GM21447 (cell line): ENCODE measurements around the gene ABHD6.
"Not testable (repeated sequence)": the region's sequence is repeated elsewhere in the genome, so short reads cannot be mapped to it uniquely, and the experiment has no call there.

ENCODE experiments used
- ATAC-seq: cut with Tn5 transposase; IDR thresholded peaks from one replicate; pipeline ENCODE4 v1.9.1; 2021; ENCODE audit not compliant: unreplicated experiment

Gene ABHD6

DNA sequence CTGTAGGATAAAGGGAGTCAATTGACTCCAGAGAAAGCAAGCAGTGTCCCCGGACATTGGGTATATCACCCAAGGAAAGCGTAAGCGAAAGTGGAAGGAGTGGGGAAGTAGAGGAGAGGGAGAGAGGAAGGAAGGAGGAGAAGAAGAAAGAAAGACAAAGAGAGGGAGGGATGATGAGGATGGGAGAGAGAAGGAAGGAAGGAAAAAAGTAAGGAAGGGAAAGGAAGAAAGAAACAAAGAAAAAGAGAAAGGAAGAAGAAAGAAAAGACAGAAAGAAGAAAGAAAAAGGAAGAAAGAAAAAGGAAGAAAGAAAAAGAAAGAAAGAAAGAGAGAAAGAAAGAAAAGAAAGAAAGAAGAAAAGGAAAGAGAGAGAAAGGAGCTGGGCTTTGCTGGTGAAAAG is 27.7 kb upstream of the ABHD6 start:
- no peak for ATAC-seq

DNA sequence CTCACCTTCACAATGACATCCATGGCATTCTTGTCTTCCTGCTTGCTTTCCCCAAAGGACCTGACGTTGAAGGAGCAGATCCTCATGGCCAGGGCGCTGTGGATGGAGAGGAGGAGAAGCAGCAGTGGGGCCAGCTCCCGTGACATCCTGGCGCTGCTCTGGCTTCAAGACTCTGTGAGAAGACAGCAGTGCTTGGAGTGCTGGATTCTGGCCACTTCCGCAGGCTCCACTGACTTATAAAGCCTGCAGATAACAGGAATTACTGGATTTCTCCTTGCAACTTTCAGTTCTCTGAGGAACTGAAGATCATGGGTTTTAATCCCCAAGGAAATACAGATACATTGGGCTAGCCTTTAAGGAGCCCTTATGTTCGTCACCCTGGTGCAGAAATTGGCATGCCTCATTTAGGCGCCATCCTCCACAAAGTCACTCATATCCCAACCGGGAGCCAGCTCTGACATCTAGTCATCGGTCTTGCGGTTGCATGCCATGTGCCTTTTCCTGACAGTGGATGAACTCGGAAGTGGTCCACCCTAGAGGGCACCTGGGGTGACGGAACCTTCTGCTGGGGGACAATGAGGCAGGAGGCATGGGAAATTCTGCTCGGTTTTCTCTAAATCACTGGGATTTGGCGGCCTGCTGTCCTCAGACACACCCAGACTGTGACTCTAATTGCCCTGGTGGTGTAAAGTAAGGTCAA is 26.7 kb upstream of the ABHD6 start, which contains the start of gene DNASE1L3:
DNASE1L3 (minus strand) TSS at position 212 of the 700 bp plus-strand sequence; CDS start at position 146, 66 bp downstream.
- no peak for ATAC-seq

DNA sequence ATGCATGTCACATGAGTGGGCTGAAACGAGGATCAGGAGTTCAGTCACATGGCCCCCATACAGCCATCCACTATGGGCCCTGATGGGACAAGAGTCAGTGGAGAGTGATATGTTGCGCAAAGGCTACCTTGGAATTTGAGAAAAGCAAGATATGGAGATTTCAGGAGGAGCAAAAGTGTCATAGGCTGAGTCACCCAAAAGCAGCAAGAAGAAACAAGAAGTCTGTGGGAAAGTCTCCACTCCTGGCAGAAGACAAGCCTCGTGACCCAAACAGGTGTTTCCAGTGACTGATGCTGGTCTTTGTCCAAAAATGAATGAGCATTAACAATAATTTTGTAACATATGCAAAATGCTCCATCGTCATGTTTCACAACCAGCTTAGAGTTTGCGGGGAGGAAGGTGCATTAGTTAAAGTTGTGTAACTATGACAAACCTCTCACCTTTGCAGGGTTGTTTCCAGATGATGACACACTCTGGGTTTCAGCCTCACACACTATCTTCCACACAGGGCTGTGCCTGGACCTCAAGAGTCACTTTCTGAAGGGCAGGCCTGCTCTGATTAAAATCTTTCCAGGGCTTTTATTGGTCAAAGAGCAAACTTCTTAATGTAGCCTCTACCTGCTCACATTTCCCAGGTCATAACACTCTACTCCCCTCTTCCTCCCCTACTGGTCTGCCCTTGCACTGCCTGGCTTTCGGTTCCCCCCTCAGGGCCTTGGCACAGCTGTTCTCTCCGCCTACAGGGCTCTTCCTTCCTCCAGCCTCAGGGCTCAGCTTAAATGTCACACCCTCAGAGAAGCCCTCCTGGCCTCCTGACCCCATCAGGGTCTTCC is 22.9 kb upstream of the ABHD6 start:
- peak; percentile 80 for ATAC-seq

DNA sequence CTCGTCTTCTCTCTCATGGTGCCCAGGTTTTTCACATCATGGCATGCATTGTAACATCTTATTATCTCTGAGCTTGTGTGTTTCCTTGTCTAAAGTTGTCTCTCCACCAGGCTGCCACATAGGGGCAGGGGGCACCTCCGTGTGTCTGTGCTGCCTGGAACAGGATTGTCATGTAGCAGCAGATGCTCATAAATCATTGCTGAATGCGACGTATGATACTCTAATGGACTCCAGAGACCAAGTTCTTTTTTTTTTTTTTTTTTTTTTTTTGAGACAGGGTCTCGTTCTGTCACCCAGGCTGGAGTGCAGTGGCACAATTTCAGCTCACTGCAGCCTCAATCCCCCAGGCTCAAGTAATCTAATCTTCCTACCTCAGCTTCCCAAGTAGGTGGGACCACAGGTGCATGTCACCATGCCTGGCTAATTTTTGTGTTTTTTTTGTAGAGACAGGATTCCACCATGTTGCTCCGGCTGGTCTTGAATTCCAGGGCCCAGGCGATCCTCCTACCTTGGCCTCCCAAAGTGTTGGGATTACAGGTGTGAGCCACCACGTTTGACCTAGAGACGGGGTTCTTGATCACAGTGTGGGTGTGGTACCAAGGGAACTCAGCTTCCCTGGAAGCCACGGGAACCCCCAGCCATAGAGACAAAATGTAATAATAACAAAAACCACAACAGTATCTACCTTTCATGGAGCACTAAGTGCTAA is 22.1 kb upstream of the ABHD6 start:
- ATAC-seq, result peak; percentile 5

DNA sequence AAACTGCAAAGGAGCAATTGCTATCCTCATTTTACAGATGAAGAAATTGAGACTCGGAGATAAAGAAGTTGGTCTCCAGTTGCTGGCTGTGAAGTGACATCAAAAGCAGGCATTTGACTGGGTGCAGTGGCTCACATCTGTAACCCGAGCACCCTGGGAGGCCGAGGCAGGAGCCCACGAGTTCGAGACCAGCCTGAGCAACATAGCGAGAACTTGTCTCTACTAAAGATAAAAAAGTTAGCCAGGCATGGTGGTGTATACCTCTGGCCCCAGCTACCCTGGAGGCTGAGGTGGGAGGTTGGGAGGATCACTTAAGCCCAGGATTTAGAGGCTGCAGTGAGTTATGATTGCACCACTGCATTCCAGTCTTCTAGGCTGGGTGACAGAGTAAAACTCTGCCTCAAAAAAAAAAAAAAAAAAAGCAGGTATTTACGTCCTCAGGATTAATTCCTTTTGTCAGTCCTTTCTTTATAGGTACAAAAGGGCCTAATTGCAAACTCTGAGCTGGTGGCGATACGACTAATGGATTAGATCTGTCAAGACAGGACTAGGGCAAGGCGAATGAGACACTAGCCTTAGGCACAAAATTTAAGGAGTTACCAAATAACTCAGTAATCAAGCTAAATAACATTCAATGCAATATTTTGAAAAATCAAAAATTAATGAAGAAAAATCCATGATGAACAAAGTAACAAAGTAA is 20.9 kb upstream of the ABHD6 start:
- no peak for ATAC-seq

DNA sequence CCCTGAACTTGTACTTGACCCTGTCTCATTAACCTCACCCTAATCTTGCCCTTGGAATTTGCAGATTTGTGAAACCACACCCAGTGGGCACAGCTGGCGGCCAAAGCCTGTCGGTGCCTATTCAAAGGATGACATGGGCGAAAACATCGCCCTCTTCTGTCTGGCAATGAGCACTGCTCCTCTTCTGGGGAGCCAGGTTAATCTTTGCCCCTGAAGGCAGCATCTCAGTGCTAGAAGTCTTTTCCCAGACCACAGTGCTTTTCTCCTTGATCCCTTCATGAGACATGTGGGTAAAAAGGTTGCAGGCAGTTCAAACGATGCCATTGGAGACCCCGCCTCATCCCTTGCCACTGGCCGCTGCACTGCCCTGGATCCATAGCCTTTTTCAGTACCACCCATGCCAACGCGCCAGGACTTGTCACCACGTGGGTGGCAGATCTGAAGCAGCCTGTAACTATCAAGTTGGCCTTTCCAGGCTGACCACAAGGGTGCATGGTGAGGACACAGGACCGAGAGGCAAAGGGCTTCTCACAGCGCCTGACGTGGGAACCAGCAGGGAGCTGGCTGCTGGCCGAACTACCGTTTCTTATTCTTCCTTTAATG is 20.3 kb upstream of the ABHD6 start:
- ATAC-seq, result no peak

DNA sequence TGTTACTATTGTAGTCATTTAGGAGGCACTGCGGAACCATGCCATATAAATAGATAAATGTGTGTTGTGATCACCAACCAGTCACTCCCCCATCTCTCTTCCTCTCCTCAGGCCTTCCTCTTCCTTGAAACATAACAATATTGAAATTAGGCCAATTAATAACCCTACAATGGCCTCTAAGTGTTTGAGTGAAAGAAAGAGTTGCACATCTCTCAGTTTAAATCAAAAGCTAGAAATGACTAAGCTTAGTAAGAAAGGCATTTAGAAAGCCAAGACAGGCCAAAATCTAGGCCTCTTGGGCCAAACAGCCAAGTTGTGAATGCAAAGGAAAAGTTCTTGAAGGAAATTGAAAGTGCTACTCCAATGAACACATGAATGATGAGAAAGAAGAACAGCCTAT is 18.7 kb upstream of the ABHD6 start:
- no peak for ATAC-seq

DNA sequence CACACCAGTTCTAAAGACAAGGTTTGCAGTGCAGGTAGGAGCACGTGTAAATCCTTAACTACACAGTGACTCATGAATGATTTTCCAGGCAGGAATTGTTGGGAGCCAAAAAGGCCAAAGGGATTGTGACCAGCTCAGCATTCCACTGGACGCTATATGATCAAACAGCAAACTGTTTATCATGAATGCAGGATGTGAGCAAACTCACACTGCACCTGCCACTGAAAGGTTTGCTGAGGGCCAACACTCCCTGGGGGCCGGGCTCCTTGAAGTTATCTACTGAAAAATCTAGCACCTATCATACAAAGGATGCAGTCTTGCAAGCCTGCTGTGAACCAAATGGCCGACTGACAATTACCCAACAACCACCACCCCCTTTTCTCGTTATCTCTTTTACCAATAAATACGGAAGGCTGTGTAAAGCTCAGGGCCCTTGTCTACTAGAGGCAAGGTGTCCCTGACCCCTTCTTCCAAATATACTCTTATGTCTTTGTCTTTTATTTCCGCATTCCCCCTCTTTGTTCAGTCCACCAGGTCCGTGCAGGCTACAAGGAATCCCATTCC is 15.3 kb upstream of the ABHD6 start:
- no peak for ATAC-seq

DNA sequence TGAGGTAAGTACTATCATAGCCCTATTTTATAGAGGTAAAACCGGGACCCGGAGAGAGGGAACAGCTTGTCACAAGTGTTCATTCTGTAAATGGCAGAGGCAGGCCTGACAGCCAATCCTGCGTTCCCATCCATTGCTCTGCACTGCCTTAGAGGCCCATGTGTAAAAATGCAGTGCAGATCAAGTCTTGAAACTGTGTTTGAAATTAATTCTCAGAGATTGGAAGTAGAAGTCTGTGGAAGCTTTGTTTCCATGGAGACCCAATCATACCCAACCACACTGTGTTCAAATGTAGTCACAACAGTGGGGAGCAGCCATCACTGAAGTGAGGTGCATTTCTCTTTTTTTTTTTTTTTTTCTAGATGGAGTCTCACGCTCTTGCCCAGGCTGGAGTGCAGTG is 13.7 kb upstream of the ABHD6 start:
- no peak for ATAC-seq

DNA sequence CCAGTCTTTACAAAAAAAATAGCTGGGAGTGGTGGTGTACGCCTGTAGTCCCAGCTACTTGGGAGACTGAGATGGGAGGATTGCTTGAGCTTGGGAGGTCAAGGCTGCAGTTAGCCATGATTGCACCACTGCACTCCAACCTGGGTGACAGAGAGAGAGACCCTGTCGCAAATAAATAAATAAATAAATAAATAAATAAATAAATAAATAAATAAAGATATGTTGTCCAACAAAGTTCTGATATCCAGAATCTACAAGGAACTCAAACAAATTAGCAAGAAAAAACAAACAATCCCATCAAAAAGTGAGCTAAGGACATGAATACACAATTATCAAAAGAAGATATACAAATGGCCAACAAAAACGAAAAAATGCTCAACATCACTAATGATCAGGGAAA is 9.7 kb upstream of the ABHD6 start:
- ATAC-seq, result not testable (repeated sequence)

DNA sequence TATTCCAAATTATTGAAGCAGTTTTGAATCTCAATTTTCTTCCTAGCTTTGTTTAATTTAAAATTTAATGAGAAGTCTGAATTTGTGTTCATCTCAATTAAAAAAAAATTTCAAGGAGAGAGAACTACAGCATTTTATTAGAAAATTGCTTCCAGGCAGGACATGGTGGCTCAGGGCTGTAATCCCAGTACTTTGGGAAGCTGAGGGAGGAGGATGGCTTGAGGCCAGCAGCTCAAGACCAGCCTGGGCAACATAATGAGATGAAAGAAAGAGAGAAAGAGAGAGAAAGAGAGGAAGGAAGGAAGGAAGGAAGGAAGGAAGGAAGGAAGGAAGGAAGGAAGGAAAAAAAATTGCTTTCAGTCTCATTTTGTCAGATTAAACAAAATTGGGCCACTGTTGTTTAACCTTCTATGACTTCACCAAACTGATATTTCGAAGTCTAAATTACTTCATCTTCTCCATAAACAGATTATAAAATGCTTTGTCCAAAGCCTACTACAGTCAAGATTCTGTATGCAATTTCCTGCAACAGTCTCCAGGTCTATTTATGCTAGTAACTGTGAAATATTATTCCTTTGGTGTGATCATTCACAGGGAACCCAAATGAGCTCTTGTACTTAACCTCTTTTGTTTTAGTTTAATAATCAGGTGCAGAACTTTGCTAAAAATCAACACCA is 6.6 kb upstream of the ABHD6 start:
- ATAC-seq, result no peak

DNA sequence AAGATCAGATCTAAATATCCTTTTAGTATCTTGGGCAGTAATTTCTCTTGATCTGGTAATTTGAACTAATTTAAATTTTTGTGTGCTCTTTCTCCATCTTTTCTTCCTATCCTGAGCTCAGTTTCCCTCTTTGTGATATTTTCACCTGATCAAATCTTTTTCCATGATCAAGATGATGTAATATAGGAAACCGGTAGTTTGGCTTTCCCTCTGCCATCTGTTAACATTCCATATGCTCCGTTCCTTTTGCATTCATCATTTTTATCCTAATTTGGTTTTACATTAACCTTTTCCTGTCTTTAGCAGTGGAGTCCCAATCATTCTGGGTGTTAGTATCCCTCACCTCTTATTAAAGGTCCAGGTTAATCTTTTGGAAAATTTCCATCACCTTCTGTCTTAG is 5.9 kb upstream of the ABHD6 start:
- ATAC-seq, result no peak

DNA sequence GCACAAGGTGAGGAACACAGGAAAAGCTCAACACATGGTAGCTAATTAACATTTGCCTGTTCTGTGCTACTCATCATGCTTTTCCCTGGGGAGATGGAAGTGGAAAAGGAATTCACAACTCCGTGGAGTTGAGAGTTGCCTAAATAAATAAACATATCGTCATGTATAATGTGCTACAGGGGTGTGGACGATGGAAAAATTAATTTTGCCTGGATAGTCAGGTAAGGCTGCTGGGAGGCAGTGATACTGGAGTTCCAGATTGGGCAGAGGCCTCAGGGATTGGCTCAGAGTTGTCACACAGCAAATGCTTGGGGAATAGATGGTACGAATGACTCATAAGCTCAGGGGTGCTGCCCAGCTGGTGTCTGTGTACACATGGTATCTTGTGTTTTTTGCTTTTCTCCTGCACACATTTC is 3.1 kb upstream of the ABHD6 start:
- no peak for ATAC-seq

DNA sequence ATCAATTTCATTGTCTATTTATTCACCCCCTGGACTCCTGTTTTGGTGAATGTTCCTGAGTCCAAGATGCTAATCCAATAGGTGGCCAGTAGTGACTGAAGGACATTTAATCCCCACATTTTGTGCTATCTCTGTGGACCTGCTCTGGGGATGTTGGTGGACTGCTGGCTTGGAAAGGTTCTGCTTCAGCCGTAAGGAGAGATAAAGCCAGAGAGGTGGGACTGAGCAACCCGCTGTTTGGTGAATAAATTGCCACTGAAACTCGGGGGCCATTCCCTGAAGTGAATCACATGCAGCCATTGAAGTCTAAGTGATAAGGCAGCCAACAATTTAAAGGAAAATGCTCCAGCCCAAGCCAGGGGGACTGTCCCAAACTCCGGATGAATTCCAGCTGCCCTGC is 1.6 kb upstream of the ABHD6 start:
- ATAC-seq, result no peak

DNA sequence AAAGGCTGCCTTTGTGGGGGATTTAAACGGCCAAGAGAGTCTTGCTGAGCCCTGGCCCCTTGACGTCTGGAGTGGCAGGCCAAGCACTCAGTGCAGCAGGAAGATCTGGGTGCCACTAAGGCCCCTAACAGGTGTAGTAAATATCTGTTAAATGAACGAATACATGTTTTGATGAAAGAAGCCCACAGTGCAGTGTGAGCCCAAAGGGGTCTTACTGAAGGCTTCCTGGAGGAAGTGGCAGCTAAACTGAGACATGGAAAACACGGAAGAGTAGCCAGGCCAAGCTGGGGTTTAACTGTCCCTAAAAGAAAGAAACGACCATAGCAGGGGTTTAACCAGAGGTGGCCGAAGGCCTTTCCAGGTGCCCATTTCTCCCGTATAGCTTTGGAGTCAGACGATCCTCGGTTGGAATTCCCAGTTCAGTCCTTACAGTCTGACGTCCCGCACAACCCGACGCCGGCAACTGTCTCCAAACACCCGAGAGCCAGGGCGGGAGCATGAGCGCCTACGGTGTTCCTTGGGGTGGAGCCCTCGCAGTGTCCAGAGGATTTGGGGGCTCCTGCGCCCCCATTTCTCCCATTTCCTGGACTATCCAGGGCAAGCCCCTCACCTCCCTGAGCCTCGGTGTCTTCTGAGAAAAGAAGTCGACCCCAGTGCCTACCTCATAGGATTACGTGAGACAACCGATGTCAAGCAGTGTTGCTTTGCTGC is 910 bp upstream of the ABHD6 start:
- ATAC-seq, result peak; percentile 3

DNA sequence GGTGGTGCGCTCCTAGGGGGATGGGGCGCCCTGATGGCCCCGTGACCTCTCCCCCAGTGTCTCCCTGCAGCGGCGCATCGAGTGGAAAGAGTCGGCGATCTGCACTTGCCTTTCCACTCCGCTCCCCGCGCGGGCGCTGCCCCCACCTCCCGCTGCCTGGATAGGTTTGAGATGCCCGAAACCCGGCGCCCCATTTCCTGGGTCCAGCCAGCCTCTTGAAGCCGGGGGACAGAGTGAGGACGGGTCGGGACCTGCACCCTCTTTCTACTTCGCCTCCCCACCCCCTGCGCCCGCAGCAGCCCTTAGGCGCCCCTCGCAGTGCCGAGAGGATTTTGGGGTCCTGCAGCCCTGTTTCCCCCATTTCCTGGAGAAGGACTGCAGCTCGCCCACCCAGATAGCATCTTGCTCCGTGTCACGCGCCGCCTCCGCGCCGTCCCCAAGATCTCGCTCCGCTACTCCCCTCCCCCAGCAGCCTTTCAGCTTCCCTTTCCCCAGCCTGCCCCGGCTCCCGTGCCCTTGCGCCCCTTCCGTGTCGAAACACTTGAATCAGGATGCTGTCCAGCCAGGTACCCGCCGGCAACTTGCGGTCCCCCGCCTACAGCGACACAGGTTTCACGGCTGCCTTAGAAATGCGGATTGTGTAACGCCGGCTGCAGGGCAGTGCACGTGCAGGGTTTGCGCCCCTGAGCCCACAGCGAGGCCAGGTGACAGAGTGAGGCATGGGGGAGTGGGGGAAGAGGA is 519 bp downstream of the ABHD6 start:
- peak; percentile 26 for ATAC-seq

DNA sequence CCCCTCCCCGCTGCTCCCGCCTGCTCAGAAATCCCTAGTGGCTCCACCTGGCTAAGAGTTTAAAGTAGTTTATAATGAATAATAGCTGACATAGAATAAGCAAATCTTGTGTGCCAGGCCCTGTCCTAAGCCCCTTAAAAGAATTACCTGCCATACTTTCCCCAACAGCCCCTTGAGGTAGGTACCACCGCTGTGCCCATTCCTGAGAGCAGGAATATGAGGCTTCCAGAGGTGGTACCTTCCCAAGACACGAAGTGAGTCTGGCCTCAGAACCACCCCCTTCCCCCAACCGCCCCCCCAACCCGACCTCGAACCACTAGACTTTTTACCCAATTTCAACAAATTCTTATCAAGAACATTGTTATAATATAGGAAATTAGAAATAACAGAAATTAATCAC is 1.2 kb downstream of the ABHD6 start:
- ATAC-seq, result no peak

DNA sequence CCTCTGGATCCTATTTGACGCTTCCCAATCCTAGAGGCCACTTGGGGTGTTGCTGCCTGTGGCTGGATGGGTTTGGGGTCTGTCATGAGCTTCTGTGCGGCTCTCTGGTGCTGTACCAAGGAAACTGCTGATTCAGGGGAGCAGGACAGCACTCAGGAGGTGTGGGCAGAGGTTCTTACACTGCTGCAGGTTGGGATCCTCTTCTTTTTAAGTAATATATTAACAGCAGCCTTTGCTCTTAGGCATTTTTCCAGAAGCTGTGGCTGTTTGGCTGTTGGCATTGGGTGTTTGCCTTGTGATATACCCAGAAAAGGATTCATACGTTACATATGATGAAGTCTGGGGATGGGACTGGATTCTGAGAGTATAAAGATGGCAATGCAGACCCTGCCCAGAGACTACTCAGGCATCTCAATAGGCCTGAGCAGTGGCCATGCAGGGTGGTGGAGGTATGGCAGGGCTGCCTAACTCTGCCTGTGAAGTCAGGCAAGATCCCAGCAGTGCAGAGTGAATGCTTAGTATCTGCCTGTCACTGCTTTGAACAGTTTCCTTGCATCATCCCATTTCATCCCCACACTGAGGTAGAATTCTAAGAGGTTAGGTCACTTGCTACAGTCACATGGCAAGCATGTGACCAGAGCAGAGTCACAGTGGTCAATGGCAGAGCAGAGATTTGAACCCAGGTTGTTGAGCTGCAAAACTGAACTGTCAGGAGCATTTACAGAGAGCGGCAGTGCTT is 3.9 kb downstream of the ABHD6 start:
- no peak for ATAC-seq
